PC-9 (cell line): ENCODE data around the gene ATXN3. TPM values are rescaled to one million over a fixed set of nuclear protein-coding genes. Genes with fewer than 3 reads are reported as not detected.

Experiments used
- BruUV-seq: library from RNA; stranded (reverse); fragments of 400-500 nt; replicated peaks from 2 replicates; lab custom pipeline; 2021; lab: Mats Ljungman, UMichigan
- CTCF ChIA-PET: fragments of 300-600 bp; sonication (Branson Sonifier 250); formaldehyde crosslinking; loops from one replicate; lab custom pipeline; 2022; ENCODE audit warnings: antibody characterized with exemption; lab: Charles Lee
- POLR2A ChIA-PET: fragments of 300-600 bp; sonication (Branson Sonifier 250); formaldehyde crosslinking; loops from one replicate; lab custom pipeline; 2022; ENCODE audit warnings: antibody characterized with exemption; ENCODE audit not compliant: unreplicated experiment; lab: Charles Lee
- DNase-seq, 2 experiments: peaks; one replicate each; pipeline versions ENCODE4 v3.0.0 to v3.0.0-alpha.2; 2015 to 2022; ENCODE audit warnings: mixed read lengths in 1 of 2
- H2AFZ ChIP-seq: fragments of 200-600 bp; sonication (generic); 2 replicates; pipeline ENCODE4 v1.8.1; 2017; ENCODE audit warnings: antibody characterized with exemption
- H3F3A ChIP-seq: fragments of 200-600 bp; sonication (generic); 2 replicates; pipeline ENCODE4 v1.8.1; 2017; ENCODE audit warnings: antibody characterized with exemption, mild to moderate bottlenecking, low read depth; ENCODE audit not compliant: insufficient read depth
- H3K27ac ChIP-seq: fragments of 200-600 bp; sonication (generic); 2 replicates; pipeline ENCODE4 v1.6.1; 2016; ENCODE audit warnings: mixed run types
- H3K27me3 ChIP-seq: fragments of 200-600 bp; sonication (generic); 2 replicates; pipeline ENCODE4 v1.6.1; 2016; ENCODE audit warnings: low read depth, mixed run types; ENCODE audit not compliant: insufficient read depth
- H3K36me3 ChIP-seq: fragments of 200-600 bp; sonication (generic); 2 replicates; pipeline ENCODE4 v1.6.1; 2016; ENCODE audit warnings: low read depth, mixed run types
- H3K4me1 ChIP-seq: fragments of 200-600 bp; sonication (generic); replicated peaks from 2 replicates; pipeline ENCODE4 v1.6.1; 2016; ENCODE audit warnings: mixed run types; ENCODE audit not compliant: insufficient read depth
- H3K4me2 ChIP-seq: fragments of 200-600 bp; sonication (generic); 2 replicates; pipeline ENCODE4 v1.6.1; 2017; ENCODE audit warnings: mixed run types
- H3K4me3 ChIP-seq: fragments of 200-600 bp; sonication (generic); 2 replicates; pipeline ENCODE4 v1.6.1; 2016; ENCODE audit warnings: mixed run types
- H3K79me2 ChIP-seq: fragments of 200-600 bp; sonication (generic); 2 replicates; pipeline ENCODE4 v1.6.1; 2017; ENCODE audit warnings: low read depth, mixed run types
- H3K9me2 ChIP-seq: fragments of 200-600 bp; sonication (generic); 2 replicates; pipeline ENCODE4 v1.8.1; 2017; ENCODE audit warnings: mild to moderate bottlenecking; ENCODE audit not compliant: insufficient read depth
- H3K9me3 ChIP-seq: fragments of 200-600 bp; sonication (generic); 2 replicates; pipeline ENCODE4 v1.8.1; 2016; ENCODE audit warnings: low read depth; ENCODE audit not compliant: insufficient read depth
- H4K20me1 ChIP-seq: fragments of 200-600 bp; sonication (generic); 2 replicates; pipeline ENCODE4 v1.8.1; 2017; ENCODE audit not compliant: insufficient read depth
- EZH2 ChIP-seq: fragments of 200-600 bp; sonication (generic); IDR thresholded peaks from 2 replicates; pipeline ENCODE4 v1.8.0; 2017; ENCODE audit warnings: antibody characterized with exemption, low read depth
- intact Hi-C: fragments of 100-400 bp; cut with micrococcal nuclease; formaldehyde crosslinking; loops from one replicate; pipeline ENCODE4 v1.10.0; 2022; ENCODE audit not compliant: unreplicated experiment
- total RNA-seq: library from RNA; stranded (reverse); gene quantifications from 2 replicates; pipeline ENCODE4 v1.2.3, GENCODE V29; 2021
- TF ChIP-seq, protein P1 (sequence below): fragments of 200-600 bp; sonication (generic); conservative IDR thresholded peaks from 2 replicates; pipeline ENCODE4 v1.6.1; 2017; ENCODE audit warnings: mixed run types, antibody characterized with exemption, mild to moderate bottlenecking, moderate library complexity

ATXN3 gene
- total RNA-seq, 1 experiment from 2014 or later: 8.5 TPM

GRCh38 chr14:92022036-92022435, 84.3 kb downstream of the ATXN3 start:
- TF ChIP-seq, protein P1, sequence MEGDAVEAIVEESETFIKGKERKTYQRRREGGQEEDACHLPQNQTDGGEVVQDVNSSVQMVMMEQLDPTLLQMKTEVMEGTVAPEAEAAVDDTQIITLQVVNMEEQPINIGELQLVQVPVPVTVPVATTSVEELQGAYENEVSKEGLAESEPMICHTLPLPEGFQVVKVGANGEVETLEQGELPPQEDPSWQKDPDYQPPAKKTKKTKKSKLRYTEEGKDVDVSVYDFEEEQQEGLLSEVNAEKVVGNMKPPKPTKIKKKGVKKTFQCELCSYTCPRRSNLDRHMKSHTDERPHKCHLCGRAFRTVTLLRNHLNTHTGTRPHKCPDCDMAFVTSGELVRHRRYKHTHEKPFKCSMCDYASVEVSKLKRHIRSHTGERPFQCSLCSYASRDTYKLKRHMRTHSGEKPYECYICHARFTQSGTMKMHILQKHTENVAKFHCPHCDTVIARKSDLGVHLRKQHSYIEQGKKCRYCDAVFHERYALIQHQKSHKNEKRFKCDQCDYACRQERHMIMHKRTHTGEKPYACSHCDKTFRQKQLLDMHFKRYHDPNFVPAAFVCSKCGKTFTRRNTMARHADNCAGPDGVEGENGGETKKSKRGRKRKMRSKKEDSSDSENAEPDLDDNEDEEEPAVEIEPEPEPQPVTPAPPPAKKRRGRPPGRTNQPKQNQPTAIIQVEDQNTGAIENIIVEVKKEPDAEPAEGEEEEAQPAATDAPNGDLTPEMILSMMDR: no peak
- TF ChIP-seq EZH2: no peak
- CTCF ChIA-PET: no interaction called here

GRCh38 chr14:92021523-92021922, 84.9 kb downstream of the ATXN3 start:
- Histone ChIP-seq H3K4me1 (no peaks in the 10 kb centered on the region), H3K27me3 (no peaks in the 10 kb centered on the region), H3K9me3 (no peaks in the 10 kb centered on the region), H3K4me2 (no peak overlapping the region), H3K9me2 (no peaks in the 10 kb centered on the region), H3K4me3 (no peak overlapping the region), H4K20me1 (no peaks in the 10 kb centered on the region; the same call in 1 of the 2 replicates), H2AFZ (no peak overlapping the region), H3K27ac (no peak overlapping the region), H3K36me3 (no peaks in the 10 kb centered on the region), H3F3A (no peaks in the 10 kb centered on the region), H3K79me2 (no peaks in the 10 kb centered on the region)
- ChIA-PET CTCF (no interaction called here), POLR2A (no interaction called here)
- no TSS peak for BruUV-seq
- intact Hi-C loops: no loop called here
- DNase-seq: no peak
- no peak for TF ChIP-seq EZH2
- TF ChIP-seq, protein P1: no peak

More at GRCh38 chr14:92022036-92022435, 84.3 kb downstream of the ATXN3 start:
- Histone ChIP-seq H3K36me3 (no peaks in the 10 kb centered on the region), H3K79me2 (no peaks in the 10 kb centered on the region), H3K9me3 (no peaks in the 10 kb centered on the region), H3K4me2 (no peak overlapping the region), H2AFZ (no peak overlapping the region), H3K9me2 (no peaks in the 10 kb centered on the region), H4K20me1 (no peaks in the 10 kb centered on the region; the same call in 1 of the 2 replicates), H3K27me3 (no peaks in the 10 kb centered on the region), H3K27ac (no peak overlapping the region), H3K4me1 (no peaks in the 10 kb centered on the region), H3K4me3 (no peak overlapping the region), H3F3A (no peaks in the 10 kb centered on the region)
- POLR2A ChIA-PET: no interaction called here
- intact Hi-C loops: no loop called here
- no TSS peak for BruUV-seq
- no peak for DNase-seq

DNA sequence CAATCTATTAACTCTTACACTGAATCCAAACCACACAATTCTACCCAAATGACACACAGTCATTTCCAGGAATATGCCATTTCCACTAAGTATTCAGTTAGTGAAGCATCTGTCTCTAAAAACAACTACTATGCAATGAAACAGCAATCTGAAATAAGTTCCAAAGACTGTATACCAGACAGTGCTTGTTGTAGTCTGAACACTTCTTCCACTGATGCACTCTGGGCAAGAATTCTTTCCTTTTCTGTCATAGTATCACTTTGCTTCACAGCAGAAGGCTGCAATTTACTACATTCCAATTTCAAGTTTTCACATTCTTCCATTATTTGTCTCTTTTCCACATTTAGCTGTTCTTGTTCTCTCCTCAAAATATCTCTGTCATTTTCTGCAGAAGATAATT, 92.3 kb downstream of the ATXN3 start:
- Histone ChIP-seq H2AFZ (no peak overlapping the region), H3K9me3 (no peaks in the 10 kb centered on the region), H3K4me1 (no peaks in the 10 kb centered on the region), H3K79me2 (no peaks in the 10 kb centered on the region), H3K4me3 (no peak overlapping the region), H3K27me3 (no peaks in the 10 kb centered on the region), H3K9me2 (no peaks in the 10 kb centered on the region), H3F3A (no peaks in the 10 kb centered on the region), H3K4me2 (no peak overlapping the region), H4K20me1 (no peaks in the 10 kb centered on the region), H3K27ac (no peak overlapping the region), H3K36me3 (peaks cover 4% of the 10 kb centered on the region; the same call in 1 of the 2 replicates)
- no TSS peak for BruUV-seq
- TF ChIP-seq, protein P1: no peak
- TF ChIP-seq EZH2: no peak
- intact Hi-C loops: no loop called here
- ChIA-PET CTCF (no interaction called here), POLR2A (no interaction called here)
- DNase-seq: no peak
